Measurements from ENCODE around the gene KLK2.

The KLK2 gene

DNA sequence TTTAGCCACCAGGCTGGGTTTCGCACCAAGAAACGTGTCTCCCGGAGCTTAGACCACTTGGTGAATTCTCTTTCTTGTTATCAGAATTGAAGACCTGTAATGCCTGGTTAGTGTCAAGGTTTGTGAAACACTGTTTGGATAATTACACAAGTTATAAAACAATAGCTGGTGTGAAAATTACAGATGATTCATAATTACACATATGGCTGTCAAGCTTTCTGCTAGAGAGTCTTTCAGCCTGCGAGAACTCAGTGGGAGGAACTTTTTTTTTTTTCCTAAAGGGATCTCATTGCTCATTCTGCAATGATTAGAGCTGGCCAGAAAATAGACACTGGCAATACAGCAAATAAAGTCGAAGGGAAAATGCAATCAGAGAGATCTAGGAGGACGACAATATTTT lies 51.3 kb downstream of the KLK2 start:
- peak; percentile 19 for DNase-seq (ENCODE audit: low spot score)

DNA sequence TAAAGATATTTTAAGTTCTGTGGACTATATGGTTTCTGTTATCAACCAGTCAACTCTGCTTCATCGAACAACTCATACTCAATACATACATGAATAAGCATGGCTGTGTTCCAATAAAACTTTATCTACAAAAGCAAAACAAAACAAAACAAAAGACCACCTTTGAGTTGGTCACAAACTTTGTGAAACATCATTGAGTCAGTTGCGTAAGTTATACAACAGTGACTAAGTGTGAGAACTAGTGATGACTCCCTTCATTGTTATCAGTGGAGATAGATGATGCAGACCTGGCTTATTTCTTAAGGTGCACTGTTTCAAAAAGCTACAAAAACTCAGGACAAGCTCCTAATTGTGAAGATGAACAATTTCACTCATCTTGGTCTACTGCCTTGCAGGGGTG lies 52.5 kb downstream of the KLK2 start:
- DNase-seq (ENCODE audit: low spot score), result no peak

DNA sequence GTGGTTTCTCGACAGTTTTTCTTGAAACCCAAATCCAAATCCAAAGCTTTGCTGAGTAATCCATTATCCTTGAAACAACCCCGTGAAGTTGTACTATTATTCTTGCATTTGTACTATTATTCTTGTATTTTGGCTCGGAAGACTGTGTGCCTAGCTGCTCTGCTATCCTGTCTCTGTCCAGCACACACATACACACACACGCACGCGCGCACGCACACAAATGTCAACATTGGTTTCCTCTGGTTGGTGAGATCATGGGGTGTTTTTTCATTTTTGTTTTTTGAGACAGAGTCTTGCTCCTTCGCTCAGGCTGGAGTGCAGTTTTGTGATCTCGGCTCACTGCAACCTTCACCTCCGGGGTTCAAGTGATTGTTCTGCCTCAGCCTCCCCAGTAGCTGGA lies 52.9 kb downstream of the KLK2 start:
- DNase-seq (ENCODE audit: low spot score), result no peak

DNA sequence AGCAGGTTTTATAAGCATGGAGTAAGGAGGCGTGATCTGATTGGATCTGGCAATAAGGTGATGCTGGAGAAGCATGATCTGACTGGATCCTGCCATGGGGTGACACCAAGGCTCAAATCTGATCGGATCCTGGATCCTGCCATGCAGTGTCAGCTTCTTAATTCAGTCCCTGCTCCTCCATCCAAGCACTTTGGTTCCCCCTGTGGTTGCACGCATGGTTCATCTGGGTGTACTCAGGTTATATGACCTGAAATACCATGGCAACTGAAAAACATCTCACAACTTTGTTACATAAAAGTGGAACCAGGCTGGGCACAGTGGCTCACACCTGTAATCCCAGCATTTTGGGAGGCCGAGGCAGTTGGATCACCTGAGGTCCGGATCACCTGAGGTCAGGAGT lies 55.6 kb downstream of the KLK2 start:
- DNase-seq (ENCODE audit: low spot score), result no peak

All from Ammon's horn (tissue), 1 donor.